HEK293T (cell line): Measurements from ENCODE around the gene SSTR5.

Experiments used
- CTCF ChIA-PET: fragments of 350-600 bp; formaldehyde crosslinking; extraction: SDS; loops from one replicate; lab custom pipeline; 2021; ENCODE audit warnings: antibody characterized with exemption, inconsistent platforms; lab: Yijun Ruan, JAX
- POLR2A ChIA-PET: fragments of 350-600 bp; formaldehyde crosslinking; extraction: SDS; loops from one replicate; lab custom pipeline; 2020; ENCODE audit warnings: antibody characterized with exemption, inconsistent platforms; lab: Yijun Ruan, JAX
- DNase-seq: peaks from one replicate; pipeline ENCODE4 v3.0.0; 2012; ENCODE audit warnings: mixed read lengths; ENCODE audit errors: extremely low spot score
- ARNT ChIP-seq: fragments of 450-650 bp; IDR thresholded peaks from 2 replicates; pipeline ENCODE4 v1.6.1; 2017; ENCODE audit warnings: mild to moderate bottlenecking
- BHLHE40 ChIP-seq: fragments of 450-650 bp; IDR thresholded peaks from 2 replicates; pipeline ENCODE4 v1.6.1; 2016; ENCODE audit warnings: mild to moderate bottlenecking, moderate library complexity, borderline replicate concordance
- CTBP1 ChIP-seq: fragments of 450-650 bp; IDR thresholded peaks from 2 replicates; pipeline ENCODE4 v1.6.1; 2016; ENCODE audit warnings: borderline replicate concordance
- ELF4 ChIP-seq: fragments of 450-650 bp; IDR thresholded peaks from 2 replicates; pipeline ENCODE4 v1.6.1; 2017; ENCODE audit warnings: antibody characterized with exemption
- FOXA1 ChIP-seq: fragments of 450-650 bp; IDR thresholded peaks from 2 replicates; pipeline ENCODE4 v1.6.1; 2016; ENCODE audit warnings: mild to moderate bottlenecking
- FOXK2 ChIP-seq: fragments of 450-650 bp; IDR thresholded peaks from 2 replicates; pipeline ENCODE4 v1.6.1; 2016; ENCODE audit warnings: mild to moderate bottlenecking
- FOXM1 ChIP-seq: fragments of 450-650 bp; IDR thresholded peaks from 2 replicates; pipeline ENCODE4 v1.6.1; 2017; ENCODE audit warnings: mild to moderate bottlenecking, borderline replicate concordance
- HDGF ChIP-seq: fragments of 450-650 bp; IDR thresholded peaks from 2 replicates; pipeline ENCODE4 v1.6.1; 2017; ENCODE audit warnings: antibody characterized with exemption, borderline replicate concordance
- L3MBTL2 ChIP-seq: fragments of 450-650 bp; conservative IDR thresholded peaks from 2 replicates; pipeline ENCODE4 v1.6.1; 2016; ENCODE audit warnings: mild to moderate bottlenecking
- LEF1 ChIP-seq: fragments of 450-650 bp; IDR thresholded peaks from 2 replicates; pipeline ENCODE4 v1.6.1; 2017; ENCODE audit warnings: mild to moderate bottlenecking, borderline replicate concordance
- NFRKB ChIP-seq: fragments of 450-650 bp; IDR thresholded peaks from 2 replicates; pipeline ENCODE4 v1.6.1; 2016; ENCODE audit warnings: mild to moderate bottlenecking, moderate library complexity
- SP1 ChIP-seq: fragments of 450-650 bp; IDR thresholded peaks from 2 replicates; pipeline ENCODE4 v1.6.1; 2017
- SUZ12 ChIP-seq: fragments of 450-650 bp; IDR thresholded peaks from 2 replicates; pipeline ENCODE4 v1.6.1; 2016; ENCODE audit warnings: mild to moderate bottlenecking
- TARDBP ChIP-seq: fragments of 450-650 bp; IDR thresholded peaks from 2 replicates; pipeline ENCODE4 v1.6.1; 2016
- ZNF384 ChIP-seq: fragments of 450-650 bp; IDR thresholded peaks from 2 replicates; pipeline ENCODE4 v1.6.1; 2016
- TF ChIP-seq, protein P1 (sequence below): fragments of 450-650 bp; IDR thresholded peaks from 2 replicates; pipeline ENCODE4 v1.6.1; 2016

Gene SSTR5

DNA sequence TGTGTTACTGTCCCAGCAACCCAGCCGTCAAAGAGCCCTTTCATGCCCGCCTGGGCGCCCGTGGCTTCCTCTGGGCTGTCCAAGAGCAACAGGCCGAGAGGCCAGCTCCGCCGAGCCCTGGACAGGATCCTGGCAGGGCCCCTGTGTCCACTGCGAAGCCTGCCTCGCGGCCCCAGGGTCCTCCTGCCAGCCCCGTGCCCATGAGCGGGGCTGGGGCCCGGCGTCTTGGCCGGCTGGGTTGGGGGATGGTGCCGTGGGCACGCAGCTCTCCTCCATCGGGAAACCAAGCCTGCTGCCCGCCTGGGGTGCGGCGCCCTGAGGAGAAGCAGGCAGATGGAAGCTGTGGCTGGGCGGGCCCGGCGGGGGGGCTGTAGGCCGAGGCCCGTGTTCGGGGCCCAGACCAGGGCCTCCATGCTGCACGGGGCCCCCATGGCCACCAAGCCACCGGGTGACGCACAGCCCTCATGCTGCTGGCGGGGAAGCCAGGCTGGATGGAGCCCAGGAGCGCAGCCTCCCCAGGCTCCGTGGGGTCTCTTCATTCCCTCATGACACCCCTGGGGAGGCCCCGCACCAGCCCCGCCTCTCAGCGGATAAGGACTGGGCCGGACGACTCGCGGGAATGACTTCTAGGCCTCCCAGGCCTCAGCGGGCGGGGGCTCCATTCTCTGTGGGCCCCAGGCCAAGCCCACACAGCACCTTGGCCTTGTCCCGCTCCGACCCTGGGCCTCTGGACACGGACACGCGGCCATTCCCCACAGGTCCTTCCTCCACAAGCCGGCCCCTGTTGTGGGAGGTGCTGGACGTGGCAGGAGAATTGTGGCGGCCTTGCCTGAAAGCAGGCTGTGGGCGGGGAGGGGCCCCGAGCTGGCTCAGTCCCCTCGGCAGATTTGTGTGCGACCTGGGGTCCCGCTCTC is 23.9 kb downstream of the SSTR5 start, which contains the start of gene C1QTNF8:
Gene C1QTNF8, minus strand, starts transcription at position 76 of the 914 bp plus-strand sequence. CDS start 1,322 bp downstream, outside the sequence.
- ChIA-PET POLR2A (no interaction called here), CTCF (interaction anchor here (0.6 kb wide), 1 partner anchor 39 kb away, joined by 4 read pairs; no protein-coding TSS in a partner anchor)
- TF ChIP-seq FOXM1 = no peak
- no peak for TF ChIP-seq NFRKB
- TF ChIP-seq ZNF384 = no peak
- no peak for TF ChIP-seq FOXA1
- TF ChIP-seq, protein P1, sequence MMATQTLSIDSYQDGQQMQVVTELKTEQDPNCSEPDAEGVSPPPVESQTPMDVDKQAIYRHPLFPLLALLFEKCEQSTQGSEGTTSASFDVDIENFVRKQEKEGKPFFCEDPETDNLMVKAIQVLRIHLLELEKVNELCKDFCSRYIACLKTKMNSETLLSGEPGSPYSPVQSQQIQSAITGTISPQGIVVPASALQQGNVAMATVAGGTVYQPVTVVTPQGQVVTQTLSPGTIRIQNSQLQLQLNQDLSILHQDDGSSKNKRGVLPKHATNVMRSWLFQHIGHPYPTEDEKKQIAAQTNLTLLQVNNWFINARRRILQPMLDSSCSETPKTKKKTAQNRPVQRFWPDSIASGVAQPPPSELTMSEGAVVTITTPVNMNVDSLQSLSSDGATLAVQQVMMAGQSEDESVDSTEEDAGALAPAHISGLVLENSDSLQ = no peak
- DNase-seq = no peak

DNA sequence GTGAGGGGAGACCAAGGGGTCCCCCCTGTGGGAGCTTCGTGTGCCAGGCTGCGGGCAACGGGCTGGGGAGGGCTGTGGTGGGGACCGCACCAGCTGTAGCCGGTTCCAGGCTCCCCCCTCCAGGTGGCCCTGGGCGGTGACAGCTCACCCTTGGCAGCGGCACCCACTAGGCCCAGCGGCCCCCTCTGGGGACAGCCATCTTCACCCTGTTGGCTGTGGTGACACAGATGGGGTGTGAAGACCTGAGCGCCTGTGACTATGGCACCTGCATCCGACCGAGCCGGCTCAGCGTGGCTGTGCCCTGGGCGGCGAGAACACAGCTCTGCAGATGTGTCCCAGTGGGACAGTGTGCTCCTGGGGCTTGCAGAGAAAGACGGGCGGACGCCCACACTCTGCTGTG is 24.6 kb downstream of the SSTR5 start:
- ChIA-PET POLR2A (no interaction called here), CTCF (no interaction called here)
- DNase-seq = no peak
- no peak for TF ChIP-seq BHLHE40
- no peak for TF ChIP-seq SP1
- TF ChIP-seq, protein P1 = no peak
- no peak for TF ChIP-seq ZNF384
- no peak for TF ChIP-seq ARNT
- no peak for TF ChIP-seq HDGF
- no peak for TF ChIP-seq LEF1
- TF ChIP-seq FOXM1 = no peak
- no peak for TF ChIP-seq ELF4
- TF ChIP-seq NFRKB = no peak
- TF ChIP-seq CTBP1 = no peak
- no peak for TF ChIP-seq FOXK2
- no peak for TF ChIP-seq L3MBTL2

DNA sequence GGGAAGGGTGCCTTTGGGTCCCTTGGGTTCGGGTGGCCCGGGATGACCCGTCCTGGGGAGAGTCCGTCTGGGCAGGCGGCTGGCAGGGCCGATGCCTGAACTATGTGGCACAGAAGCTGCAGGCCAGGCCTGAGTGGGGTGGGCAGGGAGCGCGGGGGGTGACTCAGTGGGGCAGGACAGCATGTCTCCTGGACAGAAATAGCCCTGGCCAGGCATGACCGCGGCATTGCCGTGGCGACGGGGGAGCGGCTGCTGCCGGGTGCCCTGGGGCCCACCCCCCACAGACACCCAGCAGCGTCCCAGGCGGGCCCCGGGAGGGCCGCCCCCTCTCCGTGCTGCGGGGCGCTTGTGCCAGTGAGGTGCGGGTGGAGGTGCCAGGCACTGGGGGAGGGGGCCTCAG is 25.3 kb downstream of the SSTR5 start:
- TF ChIP-seq ZNF384 (no peak), ARNT (no peak), BHLHE40 (no peak), CTBP1 (no peak), ELF4 (no peak), SUZ12 (no peak), L3MBTL2 (no peak), SP1 (no peak), FOXA1 (no peak), TARDBP (no peak), HDGF (no peak), FOXK2 (no peak), LEF1 (no peak)
- TF ChIP-seq, protein P1 = no peak
- ChIA-PET POLR2A (no interaction called here), CTCF (interaction anchor here (0.6 kb wide), 1 partner anchor 31 kb away, joined by 3 read pairs; no protein-coding TSS in a partner anchor)
- no peak for DNase-seq

DNA sequence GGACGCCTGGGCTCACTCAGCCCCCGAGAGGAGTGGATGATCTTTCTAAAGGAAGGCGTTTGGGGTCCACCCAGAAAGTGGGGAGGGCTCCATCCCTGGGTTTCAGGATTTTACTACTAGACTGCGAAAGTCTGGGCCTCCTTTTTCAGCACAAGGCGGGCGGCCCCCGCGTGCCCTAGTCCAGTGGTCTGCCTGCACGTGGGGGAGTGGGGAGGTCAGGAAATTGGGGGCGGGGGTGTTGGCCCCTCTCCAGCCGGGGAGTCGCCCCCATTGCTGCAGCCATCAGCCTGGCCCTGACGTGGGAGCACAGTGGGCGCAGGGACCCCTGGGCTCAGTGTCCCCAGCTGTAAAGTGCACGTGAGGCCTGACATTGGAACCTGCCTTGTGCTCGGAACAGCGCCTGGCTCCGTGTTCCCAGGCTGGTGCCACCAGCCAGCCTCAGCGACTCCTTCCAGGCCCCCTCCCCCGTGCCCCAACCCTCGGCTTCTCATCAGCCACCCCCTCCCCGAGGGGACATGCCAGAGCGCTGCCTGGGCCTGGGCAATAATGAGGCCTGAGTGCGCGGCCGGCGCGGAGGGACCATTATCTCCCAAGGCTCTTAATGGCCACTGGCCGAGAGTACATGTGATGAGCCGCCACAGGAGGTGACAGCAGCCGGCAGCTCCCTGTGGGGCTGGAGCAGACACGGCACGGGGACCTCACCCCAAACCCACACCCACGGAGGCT is 25.9 kb downstream of the SSTR5 start:
- TF ChIP-seq, protein P1 = no peak
- TF ChIP-seq NFRKB (no peak), CTBP1 (no peak), ARNT (no peak), BHLHE40 (no peak), LEF1 (no peak), FOXK2 (no peak), SUZ12 (no peak), FOXM1 (no peak), ZNF384 (no peak), TARDBP (no peak), ELF4 (no peak), SP1 (no peak), FOXA1 (no peak), L3MBTL2 (no peak), HDGF (no peak)
- ChIA-PET CTCF (interaction anchor here (0.6 to 1.8 kb wide), 2 partner anchors 31 to 42 kb away, joined by 3 to 5 read pairs; no protein-coding TSS in a partner anchor), POLR2A (no interaction called here)
- DNase-seq = no peak
